GM12891 (cell line): Measurements from ENCODE around the gene KLF1.
"Not testable (repeated sequence)": the region's sequence is repeated elsewhere in the genome, so short reads cannot be mapped to it uniquely, and the experiment has no call there.

Source experiments
- POLR2AphosphoS5 ChIP-seq: IDR thresholded peaks from 2 replicates; pipeline ENCODE4 v1.6.1; 2011; ENCODE audit warnings: low read depth, low read length, control low read depth
- SPI1 ChIP-seq: IDR thresholded peaks from 2 replicates; pipeline ENCODE4 v1.6.1; 2011; ENCODE audit warnings: low read depth, low read length, control low read depth

- TF ChIP-seq POLR2AphosphoS5, SPI1: not testable (repeated sequence)
Observed at GRCh38 chr19:12846613-12847012, 40.4 kb downstream of the KLF1 start.
